Ascending aorta (tissue), 2 donors: ENCODE measurements around the gene MVB12B. TPM values are rescaled to one million over a fixed set of nuclear protein-coding genes. Genes with fewer than 3 reads are reported as not detected.

ENCODE experiments used
- DNase-seq, 2 donors: peaks; one replicate each; pipeline ENCODE4 v3.0.0-alpha.2; 2019; ENCODE audit warnings: low spot score in 2 of 2
- H3K27ac ChIP-seq, 2 donors: fragments of 200-600 bp; sonication (generic); one replicate each; pipeline ENCODE4 v1.5.1; 2016 to 2017; ENCODE audit warnings: mild to moderate bottlenecking in 1 of 2
- H3K27me3 ChIP-seq: fragments of 200-600 bp; sonication (generic); one replicate; pipeline ENCODE4 v1.5.1; 2017
- H3K36me3 ChIP-seq, 2 donors: fragments of 200-600 bp; sonication (generic); one replicate each; pipeline ENCODE4 v1.5.1; 2016
- H3K4me1 ChIP-seq, 2 donors: fragments of 200-600 bp; sonication (generic); one replicate each; pipeline ENCODE4 v1.5.1; 2016 to 2017; ENCODE audit warnings: mild to moderate bottlenecking in 1 of 2
- H3K4me3 ChIP-seq, 2 donors: fragments of 200-600 bp; sonication (generic); one replicate each; pipeline ENCODE4 v1.5.1; 2016 to 2017; ENCODE audit warnings: mild to moderate bottlenecking in 1 of 2
- H3K9me3 ChIP-seq, 2 donors: fragments of 200-600 bp; sonication (generic); one replicate each; pipeline ENCODE4 v1.5.1; 2016
- CTCF ChIP-seq, 3 experiments: fragments of 200-600 bp in 2 of 3; fragments of 450-650 bp in 1 of 3; sonication (generic) in 2 of 3; IDR thresholded peaks; one replicate each; pipeline ENCODE4 v1.5.1; 2016 to 2019; ENCODE audit warnings: antibody characterized with exemption in 3 of 3, mild to moderate bottlenecking in 1 of 3, moderate library complexity in 1 of 3
- intact Hi-C: fragments of 100-400 bp; cut with DNase I; formaldehyde crosslinking; loops from one replicate; pipeline ENCODE4 v1.15.1; 2023
- total RNA-seq: library from RNA; depleted of rRNA; stranded (reverse); fragments of >200 nt; gene quantifications from one replicate; pipeline ENCODE4 v1.1.0, GENCODE V29; 2016

Gene MVB12B
- total RNA-seq, 1 donor from 2014 or later, result 9.4 TPM

DNA sequence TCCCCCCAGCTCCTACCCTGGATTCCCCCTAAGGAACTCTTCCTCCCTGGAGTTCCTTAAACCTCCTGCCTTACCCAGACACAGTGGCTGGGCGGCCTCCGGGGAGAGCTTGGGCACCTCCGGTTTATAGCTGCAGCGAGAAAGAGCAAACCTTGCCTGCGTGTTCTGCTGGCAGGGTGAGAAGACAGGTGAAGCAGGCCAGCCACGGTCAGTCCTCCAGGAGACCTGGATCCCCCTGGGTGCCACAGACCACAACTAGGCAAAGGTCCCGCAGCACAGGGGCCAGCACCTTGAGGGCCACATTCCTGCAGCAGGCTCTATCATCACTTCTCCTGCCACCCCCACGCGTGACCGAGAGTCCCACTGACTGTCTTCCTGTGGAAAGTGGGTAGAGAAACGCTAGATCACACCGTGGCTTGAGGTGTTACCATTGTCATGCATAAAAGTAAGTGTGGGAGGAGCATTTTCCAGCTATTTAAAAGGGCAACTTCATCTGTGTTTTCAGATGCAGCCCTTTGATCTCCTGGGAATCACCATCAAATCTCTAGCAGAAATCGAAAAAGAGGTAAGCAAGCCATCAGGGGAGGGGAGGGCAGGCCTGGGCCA, 156.9 kb downstream of the MVB12B start:
- no peak overlapping the region for H3K27ac ChIP-seq
- intact Hi-C loops, result no loop called here

DNA sequence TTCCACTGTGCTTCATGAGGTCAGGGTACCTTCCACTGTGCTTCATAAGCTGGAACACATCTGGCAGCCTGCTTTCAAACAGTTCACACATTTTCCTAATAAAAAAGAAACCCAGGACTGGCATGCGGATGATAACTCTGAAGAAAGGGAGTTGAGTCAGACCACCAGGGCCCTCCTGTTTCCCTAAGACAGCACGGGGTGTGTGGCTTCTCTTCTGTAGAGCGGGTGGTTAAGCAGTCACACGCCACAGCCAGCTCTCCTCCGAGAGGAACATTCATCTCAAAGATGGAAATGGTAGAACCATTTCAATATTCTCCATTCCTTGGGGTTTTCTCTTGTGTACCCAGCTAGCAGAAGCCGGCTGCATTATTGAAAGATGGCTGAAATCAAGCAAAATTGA, 159.0 kb downstream of the MVB12B start:
- peaks cover 0 to 6% of the 10 kb centered on the region in 2 donors for H3K36me3 ChIP-seq
- no peaks in the 10 kb centered on the region for H3K9me3 ChIP-seq
- peaks cover 0 to 3% of the 10 kb centered on the region in 2 donors for H3K4me1 ChIP-seq
- no peak overlapping the region for H3K4me3 ChIP-seq
- intact Hi-C loops, result no loop called here
- H3K27ac ChIP-seq, result no peak overlapping the region
- DNase-seq, result no peak
- no peak for TF ChIP-seq CTCF (IDR thresholded peaks at IDR 0.05)
- no peaks in the 10 kb centered on the region for H3K27me3 ChIP-seq

More for the DNA sequence above, 156.9 kb downstream of the MVB12B start:
- no peak overlapping the region for H3K4me3 ChIP-seq
- no peaks in the 10 kb centered on the region for H3K27me3 ChIP-seq
- no peak for DNase-seq
- no peak for TF ChIP-seq CTCF (IDR thresholded peaks at IDR 0.05)
- peaks cover 0 to 10% of the 10 kb centered on the region in 2 donors for H3K36me3 ChIP-seq
- peaks cover 0 to 3% of the 10 kb centered on the region in 2 donors for H3K4me1 ChIP-seq
- no peaks in the 10 kb centered on the region for H3K9me3 ChIP-seq

GRCh38 chr9:126486276-126486675, 159.6 kb downstream of the MVB12B start:
- Histone ChIP-seq H3K36me3 (peaks cover 0 to 6% of the 10 kb centered on the region in 2 donors), H3K9me3 (no peaks in the 10 kb centered on the region), H3K4me1 (peaks cover 0 to 3% of the 10 kb centered on the region in 2 donors), H3K27me3 (no peaks in the 10 kb centered on the region), H3K27ac (no peak overlapping the region), H3K4me3 (no peak overlapping the region)
- TF ChIP-seq CTCF (IDR thresholded peaks at IDR 0.05), result no peak
- intact Hi-C loops, result no loop called here
- no peak for DNase-seq

DNA sequence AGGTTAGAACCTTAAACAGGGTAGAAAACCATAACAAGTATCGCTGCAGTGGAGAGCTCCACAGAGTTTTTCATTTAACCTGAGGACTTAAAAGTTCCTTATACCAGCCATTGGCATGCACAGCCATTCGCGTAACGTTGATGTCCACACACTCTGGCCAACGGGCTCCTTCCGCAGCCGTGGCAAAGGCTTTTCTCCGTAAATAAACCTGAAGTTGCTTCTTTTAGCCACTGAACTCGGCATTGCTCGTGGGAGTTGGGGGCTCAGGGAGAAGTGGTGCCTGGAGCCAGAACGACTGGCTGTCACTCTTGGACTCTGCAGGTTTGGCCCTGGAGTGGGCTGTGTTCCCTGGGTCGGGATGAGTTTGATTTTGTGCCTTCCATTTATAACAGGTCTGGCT, 161.2 kb downstream of the MVB12B start:
- intact Hi-C loops, result no loop called here

GRCh38 chr9:126488310-126488709, 161.7 kb downstream of the MVB12B start:
- Histone ChIP-seq H3K36me3 (peaks cover 0 to 6% of the 10 kb centered on the region in 2 donors), H3K9me3 (no peaks in the 10 kb centered on the region), H3K27ac (no peak overlapping the region), H3K4me1 (no peaks in the 10 kb centered on the region), H3K27me3 (no peaks in the 10 kb centered on the region), H3K4me3 (no peak overlapping the region)
- no peak for TF ChIP-seq CTCF (IDR thresholded peaks at IDR 0.05)
- intact Hi-C loops, result no loop called here
- no peak for DNase-seq

More for the DNA sequence above, 161.2 kb downstream of the MVB12B start:
- peak in 1 of 2 donors; percentile 6 for DNase-seq
- H3K36me3 ChIP-seq, result peaks cover 0 to 6% of the 10 kb centered on the region in 2 donors
- H3K4me1 ChIP-seq, result peaks cover 0 to 2% of the 10 kb centered on the region in 2 donors
- H3K27ac ChIP-seq, result no peak overlapping the region
- H3K4me3 ChIP-seq, result no peak overlapping the region
- H3K27me3 ChIP-seq, result no peaks in the 10 kb centered on the region
- H3K9me3 ChIP-seq, result no peaks in the 10 kb centered on the region
- no peak for TF ChIP-seq CTCF (IDR thresholded peaks at IDR 0.05)
